Activated gamma-delta T cell (primary cell): Measurements from ENCODE around the gene TRIM37.
"Not testable (repeated sequence)": the region's sequence is repeated elsewhere in the genome, so short reads cannot be mapped to it uniquely, and the experiment has no call there.

Source experiments
- DNase-seq: peaks from one replicate; lab custom pipeline; 2025; lab: John Stamatoyannopoulos, UW
- total RNA-seq, 2 donors: gene quantifications; one replicate each; lab custom pipeline; 2026; lab: John Stamatoyannopoulos, UW

The TRIM37 gene
- total RNA-seq = 72.0 to 76.0 reads per million in 2 donors

- peak; percentile 98 for DNase-seq
Observed at GRCh38 chr17:59106463-59107305, at the start of gene TRIM37. Gene TRIM37, minus strand, starts transcription at chr17:59106880. Its CDS starts 419 bp downstream, at chr17:59106461.

DNA sequence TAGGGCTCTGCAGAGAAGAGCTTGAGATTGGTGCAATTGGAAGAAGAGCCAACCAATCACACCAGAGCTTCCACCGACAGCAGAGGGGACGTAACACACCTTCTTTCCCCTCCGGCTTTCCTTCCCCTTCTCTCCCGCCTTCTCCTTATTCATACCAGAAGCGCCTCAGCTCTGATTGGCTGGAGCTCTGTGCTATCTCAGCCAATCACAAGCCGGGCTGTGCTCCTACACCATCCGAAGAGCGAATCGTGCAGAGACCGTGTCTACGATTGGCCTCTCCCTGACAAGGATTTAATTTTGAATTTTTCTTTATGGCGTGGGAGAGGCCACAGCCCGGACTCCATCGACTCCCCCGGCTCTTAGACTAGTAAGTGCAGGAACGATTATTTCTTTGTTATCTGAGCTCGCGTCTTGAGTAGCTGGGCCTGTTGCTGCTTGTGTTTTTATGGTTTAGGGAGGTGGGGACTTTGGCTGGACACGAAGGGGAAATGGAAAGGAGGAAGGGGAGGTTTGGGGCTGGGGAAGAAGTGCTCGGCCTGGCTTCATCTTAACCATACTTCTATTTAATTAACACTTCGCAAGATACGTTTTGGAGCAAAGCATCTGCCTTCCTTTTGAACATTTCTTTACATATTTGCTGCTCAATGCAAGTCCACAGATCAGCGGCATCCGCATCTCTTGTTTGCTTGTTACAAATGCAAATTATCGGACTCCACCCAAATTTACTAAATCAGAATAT, 48.9 kb upstream of the TRIM37 start, which contains the start of gene PRR11:
PRR11 (plus strand) TSS at position 308 of the 739 bp plus-strand sequence. CDS start 14,007 bp downstream, outside the sequence.
- no peak for DNase-seq

- peak; percentile 71 for DNase-seq
Observed at GRCh38 chr17:59154721-59155438, 48.2 kb upstream of the TRIM37 start, which contains the start of gene SKA2. Gene SKA2, minus strand, starts transcription at chr17:59155186. Its CDS starts 23 bp downstream, at chr17:59155163.

DNA sequence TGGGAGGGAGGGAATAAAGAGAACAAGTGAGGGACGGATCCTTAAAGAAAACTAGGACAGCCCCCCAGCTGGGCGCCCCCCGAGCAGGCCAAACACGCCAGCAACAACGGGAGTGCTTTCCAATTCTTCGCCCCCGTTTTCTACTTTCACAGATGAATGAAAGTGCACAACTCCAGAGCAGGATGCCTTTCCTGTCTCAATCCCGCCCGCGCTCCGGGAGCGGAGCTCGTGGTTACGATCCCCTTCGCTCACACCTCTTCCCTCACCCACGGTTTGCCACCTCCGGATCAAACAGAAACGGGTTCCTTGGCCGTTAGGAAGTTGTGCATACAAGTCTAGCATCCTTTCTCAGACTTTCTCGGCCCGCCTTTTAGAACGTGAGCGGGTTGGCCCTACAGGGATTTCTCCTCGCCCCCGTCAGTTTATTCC, 47.6 kb upstream of the TRIM37 start:
- DNase-seq = no peak

DNA sequence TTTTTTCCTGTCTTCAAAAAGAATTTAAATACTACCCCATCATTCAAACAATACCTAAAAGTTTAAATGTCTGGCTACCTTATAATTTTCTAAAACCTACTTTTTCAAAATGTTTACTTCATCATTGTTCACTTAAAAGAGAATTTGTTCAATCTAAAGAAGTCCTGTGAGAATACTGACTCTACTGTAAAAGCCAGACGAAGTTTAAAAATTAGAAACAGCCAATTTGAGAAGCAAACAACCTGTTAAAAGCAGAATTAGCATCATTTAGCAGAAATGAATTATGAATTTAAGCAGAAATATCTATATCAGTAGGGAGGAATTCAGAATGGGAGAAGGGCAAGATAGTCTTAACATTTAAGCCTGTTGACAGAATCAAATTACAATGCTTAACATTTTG, 46.2 kb upstream of the TRIM37 start:
- no peak for DNase-seq

DNA sequence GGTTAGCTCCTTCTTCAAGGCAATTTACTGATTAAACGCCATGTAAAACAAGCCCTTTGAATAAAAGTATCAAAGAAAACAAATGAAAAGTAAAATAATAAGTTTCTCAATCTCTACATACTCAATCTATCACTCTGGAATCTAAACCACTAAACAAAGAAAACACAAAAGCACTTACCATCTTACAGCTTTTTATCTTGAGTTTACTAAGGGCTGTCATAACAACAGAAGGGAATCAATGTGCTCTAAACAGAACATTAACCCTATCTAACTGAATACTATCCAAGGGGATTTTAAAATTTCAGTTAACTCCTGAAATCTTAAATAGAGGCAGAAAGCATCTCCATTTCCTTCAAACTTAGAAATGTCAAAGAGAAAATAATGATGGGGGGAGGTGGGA, 44.9 kb upstream of the TRIM37 start:
- DNase-seq = no peak

- no peak for DNase-seq
Observed at GRCh38 chr17:59151006-59151405, 44.3 kb upstream of the TRIM37 start.

DNA sequence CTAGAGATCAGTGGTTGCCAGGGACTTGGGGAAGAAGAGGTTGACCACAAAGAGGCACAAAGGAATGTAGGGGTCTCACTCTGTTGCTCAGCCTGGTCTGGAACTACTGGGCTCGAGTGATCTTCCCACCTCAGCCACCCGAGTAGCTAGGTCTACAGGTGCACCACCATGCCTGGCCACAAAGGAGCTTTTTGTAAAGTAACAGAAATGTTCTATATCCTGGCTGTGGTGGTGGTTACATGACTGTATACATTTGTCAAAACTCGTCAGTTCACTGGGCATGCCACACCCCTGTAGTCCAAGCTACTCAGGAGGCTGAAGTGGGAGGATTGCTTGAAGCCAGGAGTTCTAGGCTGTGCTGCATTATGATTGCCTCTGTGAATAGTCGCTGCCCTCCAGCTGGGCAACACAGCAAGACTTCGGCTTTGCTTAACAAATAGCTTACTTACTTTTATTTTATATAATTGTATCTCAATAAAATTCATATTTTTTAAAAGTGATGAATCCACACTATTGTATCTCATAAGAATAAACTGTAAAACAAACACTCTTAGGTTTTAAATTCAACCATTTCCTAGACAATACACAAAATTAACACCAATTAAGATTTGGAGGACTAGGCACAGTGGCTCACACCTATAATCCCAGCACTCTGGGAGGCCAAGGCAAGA, 43.3 kb upstream of the TRIM37 start:
- no peak for DNase-seq

GRCh38 chr17:59149051-59149450, 42.4 kb upstream of the TRIM37 start:
- DNase-seq = no peak

- no peak for DNase-seq
Observed at GRCh38 chr17:59145571-59146096, 39.0 kb upstream of the TRIM37 start.

- no peak for DNase-seq
Observed at GRCh38 chr17:59141860-59142259, 35.2 kb upstream of the TRIM37 start.

GRCh38 chr17:59139939-59140338, 33.3 kb upstream of the TRIM37 start:
- DNase-seq = no peak

DNA sequence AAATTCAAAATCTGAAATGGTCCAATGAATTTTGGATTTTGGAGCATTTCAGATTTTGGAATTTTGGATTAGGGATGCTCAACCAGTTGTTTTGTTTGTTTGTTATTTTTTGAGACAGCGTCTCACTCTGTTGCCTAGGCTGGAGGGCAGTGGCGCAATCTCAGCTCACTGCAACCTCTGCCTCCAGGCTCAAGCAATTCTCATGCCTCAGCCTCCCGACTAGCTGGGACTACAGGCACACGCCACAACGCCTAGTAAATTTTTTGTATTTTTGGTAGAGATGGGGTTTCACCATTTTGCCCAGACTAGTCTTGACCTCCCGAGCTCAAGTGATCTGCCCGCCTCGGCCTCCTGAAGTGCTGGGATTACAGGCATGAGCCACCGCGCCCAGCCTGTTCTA, 31.7 kb upstream of the TRIM37 start:
- not testable (repeated sequence) for DNase-seq

- DNase-seq = no peak
Observed at GRCh38 chr17:59131131-59131530, 24.5 kb upstream of the TRIM37 start.

- no peak for DNase-seq
Observed at GRCh38 chr17:59129814-59130213, 23.1 kb upstream of the TRIM37 start.

GRCh38 chr17:59126809-59127417, 20.2 kb upstream of the TRIM37 start:
- DNase-seq = no peak

GRCh38 chr17:59124665-59125064, 18.0 kb upstream of the TRIM37 start:
- no peak for DNase-seq

DNA sequence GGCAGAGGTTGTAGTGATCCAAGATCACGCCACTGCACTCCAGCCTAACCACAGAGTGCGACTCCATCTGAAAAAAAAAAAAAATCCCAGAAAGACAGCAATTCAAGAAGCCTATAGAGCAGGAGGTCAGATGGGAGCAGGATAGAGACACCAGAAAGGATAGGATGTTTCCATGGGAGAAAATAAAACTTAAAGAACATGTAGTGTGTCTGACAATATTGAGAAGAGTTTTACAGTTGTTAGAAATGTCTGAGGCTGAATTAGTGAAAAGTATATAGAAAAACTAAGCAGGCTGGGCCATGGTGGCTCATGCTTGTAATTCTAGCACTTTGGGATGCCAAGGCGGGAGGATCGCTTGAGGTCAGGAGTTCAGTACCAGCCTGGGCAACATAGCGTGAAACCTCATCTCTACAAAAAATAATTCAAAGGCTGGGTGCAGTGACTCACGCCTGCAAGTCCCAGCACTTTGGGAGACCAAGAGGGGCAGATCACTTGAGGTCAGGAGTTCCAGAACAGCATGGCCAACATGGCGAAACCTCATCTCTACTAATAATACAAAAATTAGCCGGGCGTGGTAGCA, 15.3 kb upstream of the TRIM37 start:
- no peak for DNase-seq

- no peak for DNase-seq
Observed at GRCh38 chr17:59115474-59115873, 8.8 kb upstream of the TRIM37 start.

DNA sequence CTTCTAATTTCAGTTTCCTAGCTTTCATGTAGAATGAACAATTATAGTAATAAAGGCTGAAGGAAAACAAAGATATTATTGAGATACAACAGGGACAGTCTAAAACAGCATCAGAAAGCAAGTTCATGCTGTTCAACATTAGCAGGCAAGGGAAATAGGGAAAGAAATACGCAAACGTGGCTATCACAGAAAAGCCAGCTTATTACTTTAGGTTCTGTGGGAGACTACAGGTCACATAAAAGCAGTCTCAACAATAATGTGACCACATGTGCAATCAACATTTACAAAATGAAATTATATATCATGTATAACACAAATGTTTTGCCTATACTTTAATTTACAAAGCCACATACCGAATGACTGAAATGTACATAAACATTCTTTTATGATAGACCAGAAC, 4.9 kb upstream of the TRIM37 start:
- no peak for DNase-seq
